ENCODE data around the gene ZNF23.
A peak's percentile ranks its signal among the peaks of the same experiment; 100 is the strongest.

The ZNF23 gene

DNA sequence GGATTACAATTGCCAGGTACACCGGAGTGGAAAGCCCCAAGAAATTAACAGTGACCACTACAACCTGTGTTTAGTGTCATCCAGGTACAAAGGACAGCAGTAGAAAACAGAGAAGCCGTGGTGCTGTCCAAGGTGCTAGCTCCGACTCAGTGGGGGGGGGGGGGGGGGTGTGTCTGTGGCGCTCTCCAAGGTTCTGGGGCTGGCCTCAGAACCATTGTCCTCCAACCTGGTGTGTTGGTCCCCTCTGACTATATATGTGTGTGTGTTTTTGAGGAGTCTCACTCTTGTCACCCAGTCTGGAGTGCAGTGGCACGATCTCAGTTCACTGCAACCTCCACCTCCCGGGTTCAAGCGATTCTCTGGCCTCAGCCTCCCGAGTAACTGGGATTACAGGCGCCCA, 5.8 kb upstream of the ZNF23 start:
- peak; percentile 26 for DNase-seq

DNA sequence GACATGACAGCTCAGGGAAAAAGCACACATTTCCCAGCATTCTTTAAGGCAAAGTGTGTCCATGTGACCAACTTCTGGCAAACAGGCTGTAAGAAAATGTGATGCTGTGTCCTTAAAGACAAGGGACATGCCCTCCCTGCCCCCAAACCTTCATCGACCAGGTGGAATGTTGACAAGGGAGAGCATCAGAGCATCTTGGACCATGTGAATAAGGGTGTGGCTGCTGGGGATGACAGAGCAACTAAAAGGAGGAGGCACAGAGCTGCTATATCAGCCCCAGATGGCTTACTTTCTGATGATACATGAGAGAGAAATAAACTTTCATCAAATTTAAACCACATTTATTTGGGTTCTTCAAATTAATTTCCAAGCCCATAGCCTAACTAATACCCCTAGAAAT, 2.2 kb upstream of the ZNF23 start:
- no peak for DNase-seq

DNA sequence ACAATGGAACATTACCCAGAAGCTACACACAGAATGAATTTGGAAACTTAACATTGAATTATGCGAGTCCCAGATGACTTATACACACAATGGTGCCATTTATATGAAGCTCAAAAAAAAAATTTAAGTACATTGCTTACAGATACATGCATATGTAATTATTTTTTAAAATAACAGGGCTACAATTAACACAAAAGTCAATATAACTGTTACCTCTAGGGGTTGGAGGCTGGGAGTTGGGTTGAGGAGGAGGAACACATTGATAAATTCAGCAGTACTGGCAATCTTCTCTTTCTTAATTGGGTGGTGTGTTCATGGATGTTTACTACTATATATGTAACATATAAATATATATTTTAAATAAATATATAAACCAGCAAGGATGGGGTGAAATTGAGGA, 1.1 kb downstream of the ZNF23 start:
- no peak for DNase-seq

DNA sequence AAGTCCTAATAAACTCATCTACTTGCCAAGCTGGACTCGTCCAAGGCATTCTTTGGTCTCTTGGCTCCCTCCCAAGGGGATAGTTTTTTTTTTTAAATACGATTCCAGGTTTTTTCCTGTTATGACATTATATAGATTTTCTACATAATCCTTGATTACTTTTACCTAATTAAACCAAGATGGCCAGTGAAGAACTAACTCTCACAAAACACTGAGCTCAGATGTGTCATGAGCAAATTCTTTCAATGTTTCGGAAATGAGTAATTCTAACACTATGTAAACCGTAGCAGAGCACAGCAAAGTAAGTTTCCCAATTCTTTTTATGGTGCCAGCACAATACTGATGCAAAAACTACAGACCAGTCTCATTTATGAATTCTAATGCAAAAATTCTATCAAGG, 1.8 kb downstream of the ZNF23 start:
- DNase-seq = no peak

DNA sequence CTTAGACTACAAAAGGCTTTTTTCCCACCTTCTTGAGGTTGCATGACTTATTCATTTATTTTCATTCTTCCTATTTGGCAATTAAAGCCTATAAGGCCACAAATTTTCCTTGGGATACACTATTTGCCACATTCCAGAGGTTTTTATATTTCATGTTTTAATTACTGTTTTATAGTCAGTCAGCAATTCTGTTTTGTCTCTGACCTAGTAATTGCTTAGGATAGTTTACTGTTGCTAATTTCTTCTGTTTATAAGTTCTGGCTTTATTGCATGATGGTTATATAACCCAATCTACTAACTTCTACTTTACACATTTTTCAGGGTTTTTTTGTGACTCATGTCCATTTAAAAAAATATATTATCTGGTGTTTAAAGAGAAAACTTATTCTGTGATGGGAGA, 2.5 kb downstream of the ZNF23 start:
- no peak for DNase-seq

DNA sequence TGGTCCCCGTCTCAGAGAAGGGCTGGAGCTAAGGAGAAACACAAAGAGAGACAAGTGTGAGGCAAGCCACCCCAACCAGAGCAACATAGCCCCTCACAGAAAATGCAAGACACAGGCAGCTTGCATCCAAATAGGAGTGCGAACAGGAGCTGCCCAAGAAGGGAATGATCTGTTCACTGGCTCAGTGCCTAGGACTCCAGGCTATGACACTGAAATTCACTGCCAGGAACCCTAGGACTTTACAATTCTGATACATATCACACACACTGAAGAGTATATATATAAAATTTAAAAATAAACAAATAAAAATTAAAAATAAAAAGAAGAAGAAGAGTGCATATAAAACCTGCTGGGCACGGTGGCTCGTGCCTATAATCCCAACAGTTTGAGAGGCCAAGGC, 5.2 kb downstream of the ZNF23 start:
- no peak for DNase-seq

DNA sequence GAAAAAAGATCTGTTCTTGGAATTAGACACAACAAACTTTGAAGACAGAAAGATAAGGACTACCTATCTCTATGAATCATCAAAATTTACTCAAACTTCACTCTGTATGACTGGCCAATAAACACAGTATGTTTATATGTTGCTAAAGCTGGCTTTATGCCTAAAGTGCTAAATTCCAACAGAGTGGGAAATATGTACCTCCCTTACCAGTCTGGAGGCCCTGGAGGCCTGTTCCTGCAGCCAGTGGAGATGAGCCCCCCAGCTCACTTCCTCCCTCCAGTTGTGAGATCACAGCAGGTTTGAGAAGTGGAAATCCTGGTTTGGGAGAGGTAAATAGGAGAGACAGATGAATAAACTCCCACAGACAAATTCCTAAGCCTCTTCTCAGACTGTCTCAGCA, 9.0 kb downstream of the ZNF23 start:
- DNase-seq = no peak

DNA sequence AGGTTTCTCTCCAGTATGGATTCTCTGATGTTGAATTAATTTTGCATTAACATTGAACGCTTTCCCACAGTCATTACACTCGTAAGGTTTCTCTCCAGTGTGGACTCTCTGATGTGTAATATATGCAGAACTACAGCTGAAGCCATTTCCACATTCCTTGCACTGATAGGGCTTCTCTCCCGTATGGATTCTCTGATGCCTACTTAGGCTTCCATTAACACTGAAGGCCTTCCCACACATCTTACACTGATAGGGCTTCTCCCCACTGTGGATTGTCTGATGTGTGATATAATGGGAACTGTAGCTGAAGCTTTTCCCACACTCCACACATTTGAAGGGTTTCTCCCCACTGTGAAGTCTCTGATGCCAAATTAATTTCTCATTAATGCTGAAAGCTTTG, 13.0 kb downstream of the ZNF23 start:
- no peak for DNase-seq

DNA sequence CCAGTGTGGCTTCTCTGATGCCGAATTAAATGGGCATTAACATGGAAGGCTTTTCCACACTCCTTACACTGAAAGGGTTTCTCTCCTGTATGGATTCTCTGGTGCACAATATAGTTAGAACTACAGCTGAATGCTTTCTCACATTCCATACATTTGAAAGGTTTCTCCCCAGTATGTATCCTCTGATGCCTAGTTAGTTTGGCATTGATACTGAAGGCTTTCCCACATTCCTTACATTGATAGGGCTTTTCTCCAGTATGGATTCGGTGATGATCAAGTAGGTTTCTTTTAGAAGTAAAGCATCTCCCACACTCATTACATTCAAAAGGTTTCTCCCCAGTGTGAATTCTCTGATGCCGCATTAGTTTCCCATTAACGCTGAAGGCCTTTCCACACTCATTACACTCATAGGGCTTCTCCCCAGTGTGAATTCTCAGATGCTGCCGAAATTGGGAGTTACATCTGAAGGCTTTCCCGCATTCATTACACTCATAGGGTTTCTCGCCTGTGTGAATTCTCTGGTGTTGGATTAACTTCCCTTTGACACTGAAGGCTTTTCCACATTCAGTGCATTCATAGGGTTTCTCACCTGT, 13.7 kb downstream of the ZNF23 start:
- DNase-seq = no peak

DNA sequence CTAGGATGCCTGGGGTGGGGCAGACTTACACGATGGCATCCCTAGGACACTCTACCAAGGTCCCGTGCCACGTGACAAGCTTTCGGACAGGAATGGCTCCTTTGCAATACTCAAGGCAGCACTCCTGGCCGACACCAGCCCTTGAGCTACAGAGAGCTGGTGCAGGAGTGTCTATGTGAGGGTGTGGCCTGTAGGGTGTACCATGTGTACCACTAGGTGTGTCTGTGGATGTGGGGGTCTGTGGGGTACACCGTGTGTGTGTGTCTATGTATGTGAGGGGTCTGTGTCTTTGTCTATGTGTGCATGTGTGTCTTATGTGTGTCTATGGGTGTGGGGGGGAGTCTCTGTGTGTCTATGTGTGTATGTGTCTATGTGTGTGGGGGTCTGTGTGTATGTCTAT, 18.3 kb downstream of the ZNF23 start:
- DNase-seq = no peak

DNA sequence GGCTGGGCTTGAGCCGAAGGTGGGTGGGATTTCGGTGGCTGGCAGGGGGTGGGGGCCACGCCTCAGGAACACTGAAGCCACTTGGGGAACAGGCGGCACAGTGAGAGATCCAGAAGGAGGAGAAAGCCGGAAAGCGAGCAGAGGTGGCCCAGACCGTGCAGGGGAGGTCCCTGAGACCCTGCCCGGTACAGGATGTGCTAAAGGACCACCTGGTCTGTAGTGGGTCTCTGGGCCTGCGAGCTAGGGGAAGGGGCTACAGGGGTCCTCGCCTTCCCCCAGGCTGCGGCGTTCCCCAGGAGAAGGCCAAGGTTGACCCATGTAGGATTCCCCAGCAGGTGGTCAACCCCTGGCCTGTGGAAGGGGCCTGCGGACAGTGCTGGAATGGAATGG, 20.0 kb downstream of the ZNF23 start, which contains the start of gene TLE7:
TLE7 (minus strand) TSS at position 4 of the 390 bp plus-strand sequence. CDS start 8,730 bp downstream, outside the sequence.
- no peak for DNase-seq

DNA sequence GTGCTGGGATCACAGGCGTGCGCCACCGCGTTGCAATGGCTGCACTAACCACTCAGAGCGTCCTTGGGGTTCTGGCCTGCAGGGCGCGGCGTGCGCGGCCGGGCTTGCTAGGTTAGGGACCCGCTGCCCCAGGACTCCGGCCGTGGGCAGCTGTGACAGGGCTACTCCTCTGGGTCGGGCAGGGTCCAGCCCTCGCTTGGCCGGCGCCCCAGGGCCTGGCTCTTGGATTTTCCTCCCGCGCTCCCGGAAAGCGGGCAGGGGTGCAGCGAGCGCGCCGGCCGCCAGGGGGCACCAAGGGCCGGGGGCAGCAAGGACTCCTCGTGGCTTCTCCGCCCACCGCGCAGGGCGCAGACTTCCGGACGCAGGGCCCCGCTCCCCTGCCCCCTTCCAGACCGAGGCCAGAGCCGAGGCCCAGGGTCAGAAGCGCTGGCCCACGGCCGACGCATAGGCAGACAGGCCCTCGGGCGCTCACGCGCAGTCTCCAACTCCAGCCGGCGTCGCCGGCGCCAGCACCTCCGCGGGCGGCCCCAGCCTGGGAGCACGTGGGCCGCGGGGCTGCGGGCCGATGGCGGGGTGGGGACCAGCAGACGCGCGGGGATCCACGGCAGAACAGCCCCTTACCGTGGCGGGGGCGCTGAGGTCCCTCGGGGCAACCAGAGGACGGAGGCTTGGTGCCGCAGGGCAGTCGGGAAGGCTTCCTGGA, 20.5 kb downstream of the ZNF23 start:
- DNase-seq = no peak

DNA sequence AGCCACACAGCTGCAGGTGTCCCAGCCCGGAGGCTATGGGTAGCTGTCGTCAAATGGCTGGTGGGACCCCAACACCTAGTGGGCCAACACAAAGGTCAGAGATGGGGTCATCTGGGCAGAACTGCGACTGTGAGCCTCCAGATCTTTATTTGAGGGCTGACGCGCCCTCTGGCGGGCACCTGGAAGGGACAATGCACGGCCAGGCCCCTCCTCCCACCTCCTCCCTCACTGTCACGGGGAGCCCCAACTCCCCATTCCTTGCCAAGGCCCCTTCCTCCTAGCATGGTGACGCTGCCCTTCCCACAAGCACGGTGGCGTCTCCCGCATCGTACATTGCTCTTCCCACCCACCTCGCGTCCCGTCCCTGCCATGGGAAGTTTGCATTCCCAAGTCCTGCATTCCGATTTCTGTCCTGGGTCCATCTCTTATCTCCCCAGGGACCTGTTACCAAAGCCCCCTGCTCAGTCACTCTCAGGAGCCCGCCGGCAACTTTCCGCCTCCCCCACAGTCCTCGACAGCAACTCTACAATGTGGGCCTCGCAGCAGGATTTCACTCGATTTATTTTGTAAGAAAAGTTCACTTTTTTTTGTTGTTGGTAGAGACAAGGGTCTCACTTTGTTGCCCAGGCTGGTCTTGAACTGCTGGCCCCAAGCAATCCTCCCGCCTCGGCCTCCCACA, 21.2 kb downstream of the ZNF23 start:
- no peak for DNase-seq

DNA sequence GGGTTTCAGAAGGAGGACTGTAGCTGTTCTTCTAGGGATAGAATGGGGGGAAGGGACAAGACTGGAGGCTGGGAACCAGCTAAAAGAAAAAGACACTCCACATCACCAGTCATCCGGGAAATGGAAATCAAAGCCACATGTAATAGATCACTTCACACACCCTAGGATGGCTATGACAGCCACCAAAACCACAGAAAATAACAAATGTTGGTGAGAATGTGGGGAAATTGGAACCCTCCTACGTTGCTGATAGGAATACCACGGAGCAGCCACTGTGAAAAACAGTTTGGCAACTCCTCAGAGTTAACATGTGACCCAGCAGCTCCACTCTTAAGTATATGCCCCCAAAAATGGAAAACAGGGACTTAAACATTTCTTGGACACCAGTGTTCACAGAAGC, 22.5 kb downstream of the ZNF23 start:
- DNase-seq = no peak

DNA sequence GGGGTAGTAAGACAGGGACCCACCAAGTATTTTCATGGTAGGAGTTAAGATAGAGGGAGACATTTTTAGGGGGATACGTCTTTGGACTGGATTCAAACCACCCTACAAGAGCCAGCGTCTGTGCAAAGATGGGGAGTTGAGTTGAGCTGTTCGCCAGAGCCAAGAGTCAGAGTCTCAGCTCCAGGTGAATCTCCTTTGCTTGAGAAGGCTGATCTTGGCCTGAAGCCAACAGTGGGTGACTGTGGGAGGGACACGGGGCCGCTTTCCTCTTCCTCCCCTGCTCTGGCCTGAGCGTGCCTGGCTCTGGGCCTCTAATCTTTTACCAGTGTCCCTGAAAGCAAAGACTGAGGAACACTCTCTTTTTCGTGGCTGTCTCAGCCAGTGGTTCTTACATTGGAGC, 25.6 kb downstream of the ZNF23 start:
- DNase-seq = no peak

DNA sequence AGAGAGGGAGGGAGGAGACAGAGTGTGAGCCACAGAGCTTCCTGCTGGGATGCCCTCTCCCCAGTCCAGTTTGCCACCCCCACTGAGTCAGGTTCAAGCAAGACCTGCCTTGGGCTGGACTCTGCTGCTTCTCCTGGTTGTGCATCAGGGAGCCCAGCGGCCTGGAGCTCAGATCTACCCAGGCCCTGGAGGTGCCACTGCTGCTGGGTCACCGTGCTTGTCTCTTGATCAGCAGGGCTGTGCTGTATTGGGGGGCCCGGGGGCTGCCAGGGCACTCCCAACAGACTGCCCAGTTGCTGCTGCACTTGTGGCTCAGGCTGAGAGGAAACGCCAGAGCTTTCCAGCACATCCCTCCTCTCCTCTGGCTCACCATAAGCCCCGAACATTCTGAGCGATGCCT, 29.1 kb downstream of the ZNF23 start:
- DNase-seq = no peak

DNA sequence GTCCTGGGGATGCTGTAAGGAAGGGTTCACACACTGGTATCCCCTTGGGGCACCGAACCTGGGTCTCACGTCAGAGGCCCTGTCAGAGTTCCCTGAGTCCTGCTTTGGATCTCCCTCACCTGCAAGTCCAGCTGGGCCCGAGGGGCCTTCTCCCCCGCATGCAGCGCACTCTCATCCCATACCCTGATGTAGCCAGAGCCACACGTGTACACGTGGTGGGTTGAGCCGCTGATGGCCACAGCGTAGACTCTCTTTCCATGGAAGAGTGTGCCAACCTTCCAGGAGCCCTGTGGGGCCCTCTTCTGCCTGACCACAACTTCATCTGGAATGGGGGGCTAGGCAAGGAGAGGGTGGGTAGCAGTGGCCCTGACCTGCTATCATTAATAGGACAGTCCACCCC, 30.1 kb downstream of the ZNF23 start:
- no peak for DNase-seq

DNA sequence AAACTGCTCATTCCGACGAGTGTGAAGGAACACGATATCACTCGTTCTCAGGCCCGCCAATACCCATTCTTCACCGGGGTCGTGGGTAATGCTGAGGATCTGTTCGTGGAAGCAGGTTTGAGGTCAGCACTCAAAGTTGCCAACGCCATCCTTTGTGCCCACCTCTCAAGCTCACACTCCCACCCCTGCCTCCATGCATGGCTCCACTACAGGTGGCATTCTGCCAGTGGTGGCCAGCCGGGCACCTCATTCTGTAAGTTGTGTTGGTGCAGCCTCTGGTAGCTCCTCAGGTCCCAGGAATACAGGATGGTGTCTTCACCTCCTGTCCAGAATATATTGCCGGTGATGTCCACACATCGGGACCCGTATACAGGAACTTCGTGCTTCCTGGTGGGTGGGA, 30.9 kb downstream of the ZNF23 start:
- DNase-seq = no peak

DNA sequence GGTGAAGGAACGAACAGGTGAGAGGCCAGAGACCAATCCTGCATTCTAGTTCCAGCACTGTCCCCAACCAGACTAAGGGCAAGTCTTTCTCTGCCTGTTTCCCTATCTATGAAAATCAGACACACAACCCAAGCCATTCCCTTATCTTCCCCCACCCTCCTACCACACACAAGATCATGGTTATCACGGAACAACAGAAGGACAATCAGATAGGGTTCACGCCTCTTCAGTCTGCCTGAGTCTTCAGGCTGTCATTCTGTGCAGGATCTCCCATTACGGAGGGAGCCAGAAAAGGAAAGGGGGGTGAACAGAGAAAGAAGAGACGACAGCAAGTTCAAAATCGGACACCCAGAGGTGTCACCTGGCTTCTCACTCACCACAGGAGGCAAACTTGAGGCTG, 31.3 kb downstream of the ZNF23 start:
- no peak for DNase-seq

DNA sequence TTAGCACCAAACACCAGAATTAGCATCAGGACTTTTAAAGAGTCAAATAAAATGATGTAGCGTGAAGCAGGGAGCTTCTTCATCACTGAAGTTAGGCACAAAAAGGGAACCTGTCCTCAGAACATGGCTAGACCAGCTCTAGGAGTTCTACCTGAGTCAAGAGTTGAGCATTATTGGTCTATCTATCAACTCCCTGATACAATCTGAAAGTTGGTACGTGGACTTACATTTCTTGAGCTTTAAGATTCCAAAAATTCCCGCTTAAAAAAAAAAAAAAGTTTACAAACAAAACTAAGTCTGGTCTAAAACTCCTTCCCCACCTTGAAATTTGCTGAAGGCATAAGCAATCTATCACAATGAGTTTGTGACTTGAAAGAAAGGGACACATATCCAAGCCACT, 32.5 kb downstream of the ZNF23 start:
- DNase-seq = no peak

DNA sequence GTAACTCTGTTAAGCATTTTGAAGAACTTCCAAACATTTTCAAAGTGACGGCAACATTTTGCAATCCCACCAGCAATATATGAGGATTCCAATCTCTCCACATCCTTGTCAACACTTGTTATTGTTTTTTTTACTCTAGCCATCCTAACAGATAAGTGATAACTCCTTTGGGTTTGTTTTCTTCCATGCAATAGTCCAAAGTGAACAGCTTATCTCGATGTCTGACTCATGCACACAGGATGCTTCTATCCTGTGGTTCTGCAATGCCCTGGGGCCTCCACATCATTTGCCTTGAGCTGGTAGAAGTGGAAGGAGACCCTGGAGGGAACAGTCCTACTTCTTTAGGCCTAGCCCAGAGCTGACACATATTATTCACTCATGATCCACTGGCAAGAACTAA, 33.2 kb downstream of the ZNF23 start:
- no peak for DNase-seq

DNA sequence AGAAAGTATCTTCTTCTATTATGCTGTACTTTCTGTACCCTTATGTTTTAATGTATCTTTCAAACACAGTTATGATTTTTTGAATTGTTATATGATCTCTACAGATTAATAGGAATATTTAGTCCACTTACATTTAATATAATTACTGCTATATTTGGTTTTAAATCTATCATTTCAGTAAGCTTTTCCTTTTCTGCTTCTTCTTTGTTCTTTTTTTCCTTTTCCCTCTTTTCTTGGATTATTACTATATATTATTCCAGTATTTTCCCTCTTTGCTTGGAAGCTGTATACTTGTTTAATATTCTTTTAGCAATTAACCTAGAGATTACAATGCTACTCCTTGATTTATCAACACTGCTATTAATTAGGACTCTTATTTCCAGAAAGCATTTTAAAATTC, 33.7 kb downstream of the ZNF23 start:
- DNase-seq = no peak

DNA sequence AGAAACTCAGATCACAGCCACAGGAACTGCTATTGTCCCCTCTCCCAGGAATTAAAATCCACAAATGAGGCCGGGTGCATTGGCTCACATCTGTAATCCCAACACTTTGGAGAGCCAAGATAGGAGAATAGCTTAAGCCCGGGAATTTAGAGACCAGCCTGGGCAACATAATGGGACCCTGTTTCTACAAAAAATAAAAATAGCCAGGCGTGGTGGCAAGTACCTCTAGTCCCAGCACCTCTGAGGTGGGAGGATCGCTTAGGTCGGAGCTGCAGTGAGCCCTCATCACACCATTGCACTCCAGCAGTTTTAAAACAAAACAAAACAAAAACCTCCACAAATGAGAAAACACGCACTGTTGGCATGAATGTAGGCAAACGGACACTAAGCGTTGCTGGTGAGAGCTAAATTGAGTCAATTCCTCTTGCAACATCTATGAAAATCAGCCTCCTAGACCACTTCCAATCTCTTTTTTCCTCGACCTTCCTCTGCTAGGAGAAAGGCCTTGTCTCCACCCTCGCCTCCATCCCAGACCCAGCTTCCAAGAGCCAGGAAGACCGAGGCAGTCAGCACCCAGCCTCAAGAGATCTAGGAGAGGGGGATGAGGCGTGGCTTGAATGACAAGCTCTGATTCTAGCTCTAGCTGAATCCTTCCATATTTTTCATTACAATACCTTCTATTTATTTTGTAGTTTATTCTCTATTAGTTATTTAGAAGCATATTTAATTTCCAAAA, 35.0 kb downstream of the ZNF23 start:
- no peak for DNase-seq

Data from effector CD4-positive, alpha-beta T cell (primary cell).